C1 segment of cervical spinal cord (tissue), 14 donors: ENCODE measurements around the gene FBN2.

Experiments used
- DNase-seq, 14 donors: peaks; one replicate each; lab custom pipeline; 2025; lab: John Stamatoyannopoulos, UW

Gene FBN2

GRCh38 chr5:128538000-128538249, at the start of gene FBN2:
FBN2 (minus strand) TSS chr5:128538245; CDS start chr5:128537603, 642 bp downstream.
- DNase-seq = no peak

- DNase-seq = no peak
Measured at GRCh38 chr5:128587275-128587674, 49.2 kb upstream of the FBN2 start.

- no peak for DNase-seq
Measured at GRCh38 chr5:128586848-128587247, 48.8 kb upstream of the FBN2 start.

- no peak for DNase-seq
Measured at GRCh38 chr5:128579639-128580038, 41.6 kb upstream of the FBN2 start.

- DNase-seq = no peak
Measured at GRCh38 chr5:128579093-128579492, 41.0 kb upstream of the FBN2 start.

GRCh38 chr5:128574041-128574440, 36.0 kb upstream of the FBN2 start:
- DNase-seq = no peak

GRCh38 chr5:128572930-128573319, 34.9 kb upstream of the FBN2 start:
- no peak for DNase-seq

GRCh38 chr5:128572051-128572929, 34.2 kb upstream of the FBN2 start:
- DNase-seq = no peak

- DNase-seq = no peak
Measured at GRCh38 chr5:128566178-128566577, 28.1 kb upstream of the FBN2 start.

- no peak for DNase-seq
Measured at GRCh38 chr5:128559300-128560297, 21.6 kb upstream of the FBN2 start.

- DNase-seq = no peak
Measured at GRCh38 chr5:128553747-128554146, 15.7 kb upstream of the FBN2 start.

GRCh38 chr5:128551476-128551875, 13.4 kb upstream of the FBN2 start:
- no peak for DNase-seq

- DNase-seq = no peak
Measured at GRCh38 chr5:128549496-128549895, 11.5 kb upstream of the FBN2 start.

GRCh38 chr5:128546658-128547281, 8.7 kb upstream of the FBN2 start:
- DNase-seq = no peak

- no peak for DNase-seq
Measured at GRCh38 chr5:128541385-128541784, 3.3 kb upstream of the FBN2 start.

- DNase-seq = no peak
Measured at GRCh38 chr5:128539038-128539429, 989 bp upstream of the FBN2 start.

GRCh38 chr5:128538250-128539037, 399 bp upstream of the FBN2 start:
- peak in 1 of 14 donors; percentile 3 for DNase-seq

- no peak for DNase-seq
Measured at GRCh38 chr5:128537221-128537999, 635 bp downstream of the FBN2 start.

GRCh38 chr5:128536254-128537220, 1.5 kb downstream of the FBN2 start:
- no peak for DNase-seq
